Endothelial cell of umbilical vein (primary cell): Measurements from ENCODE around the gene KCNE2. TPM values are rescaled to one million over a fixed set of nuclear protein-coding genes. Genes with fewer than 3 reads are reported as not detected.

ENCODE experiments used
- BruUV-seq: library from RNA; stranded (reverse); fragments of 400-500 nt; replicated peaks from 2 replicates; lab custom pipeline; 2021; lab: Mats Ljungman, UMichigan
- CTCF ChIA-PET: fragments of 300-600, 350-600 bp; sonication (Branson Sonifier 250); formaldehyde crosslinking; loops from one replicate; lab custom pipeline; 2021; ENCODE audit warnings: antibody characterized with exemption, inconsistent platforms; lab: Charles Lee
- POLR2A ChIA-PET: fragments of 300-600, 350-600 bp; sonication (Branson Sonifier 250); formaldehyde crosslinking; loops from one replicate; lab custom pipeline; 2021; ENCODE audit warnings: antibody characterized with exemption, inconsistent platforms; lab: Charles Lee
- DNase-seq: peaks from one replicate; pipeline ENCODE4 v3.0.0-alpha.2; 2011; ENCODE audit warnings: low read depth, low spot score
- FAIRE-seq: peaks from 2 replicates; lab custom pipeline; 2011; peaks lifted over from hg19 to GRCh38; lab: Jason Lieb, UNC
- H2AFZ ChIP-seq: 2 replicates; pipeline ENCODE4 v1.6.0; 2012; ENCODE audit warnings: low read depth, low read length, control low read depth, inconsistent platforms
- H3K27ac ChIP-seq: 2 replicates; pipeline ENCODE4 v1.5.1; 2011; ENCODE audit warnings: low read depth, mild to moderate bottlenecking, control low read depth, low read length, moderate library complexity; ENCODE audit not compliant: insufficient read depth
- H3K27me3 ChIP-seq, 2 experiments: 2 replicates each; pipeline versions ENCODE4 v1.6.0 to v1.6.1; 2011; ENCODE audit warnings: low read length in 2 of 2, mixed read lengths in 1 of 2; ENCODE audit not compliant: control insufficient read depth in 2 of 2, insufficient read depth in 2 of 2
- H3K36me3 ChIP-seq, 2 experiments: 2 replicates in 1 of 2; 3 replicates in 1 of 2; pipeline ENCODE4 v1.5.1; 2011; ENCODE audit warnings: low read length in 2 of 2, mild to moderate bottlenecking in 1 of 2, moderate library complexity in 1 of 2; ENCODE audit not compliant: control insufficient read depth in 2 of 2, insufficient read depth in 2 of 2; ENCODE audit errors: extremely low read depth in 1 of 2
- H3K4me1 ChIP-seq: 3 replicates; pipeline ENCODE4 v1.5.1; 2011; ENCODE audit warnings: mild to moderate bottlenecking, low read length; ENCODE audit not compliant: control insufficient read depth, insufficient read depth; ENCODE audit errors: extremely low read depth
- H3K4me2 ChIP-seq: 2 replicates; pipeline ENCODE4 v1.6.1; 2011; ENCODE audit warnings: low read length, control low read depth, mixed read lengths; ENCODE audit not compliant: insufficient read depth
- H3K4me3 ChIP-seq, 3 experiments: fragments of 200-600 bp in 1 of 3; sonication (generic), shearing (Covaris generic) in 1 of 3; replicated peaks in 1 of 3; 2 replicates each; pipeline ENCODE4 v1.5.1; 2011 to 2016; ENCODE audit warnings: control low read depth in 3 of 3, low read length in 3 of 3, mild to moderate bottlenecking in 2 of 3, inconsistent platforms in 1 of 3, low read depth in 1 of 3, moderate library complexity in 1 of 3; ENCODE audit not compliant: insufficient read depth in 1 of 3
- H3K79me2 ChIP-seq: 2 replicates; pipeline ENCODE4 v1.6.0; 2012; ENCODE audit warnings: low read length, inconsistent platforms; ENCODE audit not compliant: control insufficient read depth, insufficient read depth
- H3K9ac ChIP-seq: replicated peaks from 2 replicates; pipeline ENCODE3; 2011; ENCODE audit warnings: low read length, control low read depth; ENCODE audit not compliant: insufficient read depth; ENCODE audit errors: extremely low read depth
- H3K9me1 ChIP-seq: replicated peaks from 3 replicates; pipeline ENCODE4 v1.6.0; 2011; ENCODE audit warnings: mild to moderate bottlenecking, low read length; ENCODE audit not compliant: control insufficient read depth, insufficient read depth; ENCODE audit errors: extremely low read depth
- H3K9me3 ChIP-seq: replicated peaks from 2 replicates; pipeline ENCODE4 v1.5.1; 2012; ENCODE audit warnings: low read length, inconsistent platforms; ENCODE audit not compliant: control insufficient read depth, insufficient read depth
- H4K20me1 ChIP-seq: replicated peaks from 2 replicates; pipeline ENCODE3; 2011; ENCODE audit warnings: mild to moderate bottlenecking, low read length; ENCODE audit not compliant: control insufficient read depth, insufficient read depth; ENCODE audit errors: extremely low read depth
- CTCF ChIP-seq, 2 donors: IDR thresholded peaks; 1 replicate in 1 of 2; 2 replicates in 1 of 2; pipeline ENCODE4 v1.5.1; 2011; ENCODE audit warnings: low read length in 2 of 2, mild to moderate bottlenecking in 2 of 2, moderate library complexity in 2 of 2, control low read depth in 1 of 2, inconsistent platforms in 1 of 2, low read depth in 1 of 2; ENCODE audit not compliant: insufficient read depth in 1 of 2; ENCODE audit errors: extremely low read depth in 1 of 2
- EZH2 ChIP-seq: IDR thresholded peaks from 2 replicates; pipeline ENCODE4 v1.6.1; 2012; ENCODE audit warnings: borderline replicate concordance, low read depth, mild to moderate bottlenecking, moderate library complexity, low read length, inconsistent platforms; ENCODE audit not compliant: severe bottlenecking
- FOS ChIP-seq: IDR thresholded peaks from 2 replicates; pipeline ENCODE4 v1.6.1; 2011; ENCODE audit warnings: mild to moderate bottlenecking, low read length, moderate library complexity, borderline replicate concordance; ENCODE audit not compliant: insufficient read depth
- GATA2 ChIP-seq: IDR thresholded peaks from 2 replicates; pipeline ENCODE4 v1.7.0; 2011; ENCODE audit warnings: low read depth, mild to moderate bottlenecking, moderate library complexity, mixed read lengths, low read length; ENCODE audit not compliant: insufficient read length, insufficient read depth
- JUN ChIP-seq: IDR thresholded peaks from 2 replicates; pipeline ENCODE4 v1.6.1; 2011; ENCODE audit warnings: borderline replicate concordance, low read depth; ENCODE audit not compliant: insufficient read length, insufficient read depth
- MAX ChIP-seq: IDR thresholded peaks from 2 replicates; pipeline ENCODE4 v1.6.1; 2011; ENCODE audit not compliant: insufficient read depth, insufficient read length
- MYC ChIP-seq: IDR thresholded peaks from one replicate; pipeline ENCODE4 v1.6.1; 2011; ENCODE audit warnings: mild to moderate bottlenecking, low read depth, low read length
- POLR2A ChIP-seq: IDR thresholded peaks from 2 replicates; pipeline ENCODE4 v1.6.1; 2012; ENCODE audit warnings: low read depth, mild to moderate bottlenecking, control low read depth, low read length
- POLR2AphosphoS5 ChIP-seq: IDR thresholded peaks from 2 replicates; pipeline ENCODE4 v1.6.1; 2012; ENCODE audit warnings: low read depth, mild to moderate bottlenecking, control low read depth, low read length, moderate library complexity; ENCODE audit not compliant: insufficient read depth
- dilution Hi-C: fragments of 300-500 bp; cut with MboI; formaldehyde crosslinking; loops from one replicate; pipeline ENCODE4 v1.15.0; 2019; ENCODE audit warnings: low sequenced_read_pairs; ENCODE audit not compliant: extremely low pct_ligation_motif_present
- intact Hi-C: fragments of 100-400 bp; cut with micrococcal nuclease; formaldehyde crosslinking; loops from one replicate; pipeline ENCODE4 v1.10.0; 2022
- polyA plus RNA-seq, 4 experiments: library from polyadenylated mRNA; depleted of rRNA in 3 of 4; stranded (reverse) in 3 of 4; unstranded in 1 of 4; fragments of >200 nt; gene quantifications; 2 replicates each; pipeline versions ENCODE4 v1.2.1 to v1.2.3, GENCODE V29; 2011 to 2012; ENCODE audit warnings: missing spikeins in 1 of 4
- total RNA-seq: library from RNA; stranded (reverse); gene quantifications from 2 replicates; pipeline ENCODE4 v1.2.3, GENCODE V29; 2021

Gene KCNE2
- total and polyA plus RNA-seq, 2 donors (not counting 3 experiments of a cell fraction or from before 2014, with no cell fraction given), result not detected

GRCh38 chr21:34344584-34344983, 19.2 kb upstream of the KCNE2 start:
- ChIA-PET POLR2A (no interaction called here), CTCF (interaction anchor here (2.8 to 22.9 kb wide), 3 partner anchors 9 to 423 kb away, joined by 8 to 867 read pairs (median 64); no protein-coding TSS in a partner anchor)
- Histone ChIP-seq H3K9me1 (no peaks in the 10 kb centered on the region), H2AFZ (no peak overlapping the region), H3K36me3 (no peaks in the 10 kb centered on the region), H3K79me2 (no peaks in the 10 kb centered on the region), H3K27ac (no peak overlapping the region), H3K27me3 (peaks cover 6 to 12% of the 10 kb centered on the region in 2 experiments), H3K4me2 (no peak overlapping the region), H4K20me1 (no peaks in the 10 kb centered on the region), H3K4me1 (no peaks in the 10 kb centered on the region), H3K9me3 (no peaks in the 10 kb centered on the region), H3K9ac (no peak overlapping the region), H3K4me3 (no peak overlapping the region)
- BruUV-seq, result no TSS peak
- intact Hi-C loops (no loop called here), dilution Hi-C loops (no loop called here)
- TF ChIP-seq GATA2 (no peak), FOS (no peak), POLR2A (no peak), MYC (no peak), POLR2AphosphoS5 (no peak), CTCF (IDR thresholded peaks at IDR 0.05; ENCODE audit: extremely low read depth in 1 of 2, insufficient read depth in 1 of 2, low read depth in 1 of 2, low read length in 2 of 2) (no peak), JUN (no peak), EZH2 (no peak), MAX (no peak)
- DNase-seq (no peak), FAIRE-seq (no peak)
